Raji (cell line): ENCODE results near the gene TC2N.

Source experiments
- POLR2A ChIP-seq: IDR thresholded peaks from 2 replicates; pipeline ENCODE4 v1.6.1; 2011; ENCODE audit warnings: low read depth, low read length, control low read depth; ENCODE audit not compliant: insufficient read depth

TC2N gene

DNA sequence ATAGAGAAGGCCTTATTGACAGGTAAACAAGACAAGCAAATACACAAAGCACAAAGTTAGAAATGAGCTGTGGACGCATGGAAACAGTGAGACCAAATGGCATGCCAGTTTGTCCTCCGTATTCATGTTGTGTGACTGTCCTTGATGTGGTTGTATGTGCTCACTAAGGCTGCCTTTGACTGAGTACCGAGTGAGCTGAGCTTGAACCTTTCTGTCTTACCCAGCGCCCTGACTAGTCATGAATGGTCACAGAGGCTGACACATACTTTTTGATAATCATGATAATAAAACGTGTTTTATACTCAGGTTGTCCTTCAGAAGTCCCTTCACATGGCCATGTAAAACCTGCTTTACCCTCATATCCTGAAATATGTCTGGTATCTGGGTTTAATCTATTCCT is 134.9 kb downstream of the TC2N start:
- TF ChIP-seq POLR2A = no peak

DNA sequence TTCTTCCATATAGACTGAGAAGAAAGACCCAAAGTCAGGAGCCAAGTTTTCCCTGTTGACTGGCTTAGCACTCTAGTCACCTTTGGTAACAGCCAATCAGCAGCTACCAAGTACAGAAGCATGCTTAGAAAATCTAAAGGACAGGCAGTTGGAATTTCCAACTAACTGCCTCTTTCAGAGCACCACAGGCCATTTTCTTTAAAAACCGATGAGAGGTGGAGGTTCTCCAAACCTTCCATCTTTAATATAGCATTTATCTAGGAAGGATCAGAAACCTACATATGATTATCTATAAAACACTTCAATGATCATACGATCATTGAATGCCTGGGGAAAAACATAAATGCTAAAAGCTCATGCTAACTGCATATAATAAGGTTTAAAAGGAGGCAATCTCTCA is 135.3 kb downstream of the TC2N start, which contains the start of gene CATSPERB:
Gene CATSPERB, minus strand, starts transcription at position 101 of the 400 bp plus-strand sequence. CDS start 2,607 bp downstream, outside the sequence.
- TF ChIP-seq POLR2A = no peak

DNA sequence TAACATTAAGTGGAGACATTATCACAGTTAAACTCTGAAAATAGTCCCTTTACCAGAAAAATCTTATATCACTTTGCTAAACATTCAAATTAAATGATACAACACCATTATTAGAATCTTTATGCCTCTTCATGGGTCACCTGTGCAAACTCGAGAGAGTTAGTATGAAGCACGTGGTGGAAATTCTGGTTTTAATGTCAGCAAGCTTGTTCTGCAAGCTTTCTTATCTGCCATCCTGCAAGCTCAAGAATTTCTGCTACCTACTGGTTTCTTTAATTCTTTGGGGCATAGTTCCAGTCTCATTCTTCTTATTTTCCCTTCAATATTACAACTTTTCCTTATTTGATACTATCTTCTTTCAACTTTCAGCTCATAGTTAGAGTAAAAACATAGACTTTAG is 136.3 kb downstream of the TC2N start:
- no peak for TF ChIP-seq POLR2A

DNA sequence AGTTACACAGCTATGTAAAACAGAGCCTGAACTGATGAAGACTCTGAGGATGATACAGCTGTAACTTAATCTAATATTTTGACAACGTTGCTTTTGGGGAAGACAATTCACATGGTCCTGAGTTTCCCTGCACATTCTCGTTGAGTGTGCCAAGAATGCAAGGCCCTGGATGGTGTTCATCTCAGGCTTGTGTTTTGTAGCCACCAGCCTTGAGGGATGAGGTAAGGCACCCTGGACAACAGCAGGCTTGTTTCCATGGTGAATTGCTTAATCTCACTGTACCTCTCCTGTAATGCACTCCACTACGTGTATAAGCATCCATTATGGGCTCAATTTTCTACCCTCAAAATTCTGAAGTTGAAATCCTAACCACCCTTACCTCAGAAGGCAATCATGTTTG is 137.6 kb downstream of the TC2N start:
- TF ChIP-seq POLR2A = no peak
